AG04449 (cell line): Measurements from ENCODE around the gene PTPN2.

Experiments used
- CTCF ChIA-PET: fragments of 350-600 bp; formaldehyde crosslinking; extraction: SDS; loops from one replicate; lab custom pipeline; 2021; ENCODE audit warnings: antibody characterized with exemption; lab: Yijun Ruan, JAX
- POLR2A ChIA-PET: fragments of 400-600, 350-600 bp; formaldehyde crosslinking; extraction: SDS; loops from one replicate; lab custom pipeline; 2020; ENCODE audit warnings: antibody characterized with exemption, inconsistent platforms; lab: Yijun Ruan, JAX
- DNase-seq: peaks from one replicate; pipeline ENCODE4 v3.0.0-alpha.2; 2010; ENCODE audit warnings: low read depth, low spot score
- H3K4me3 ChIP-seq: 2 replicates; pipeline ENCODE4 v1.5.1; 2011; ENCODE audit warnings: low read depth, mild to moderate bottlenecking, control low read depth, low read length
- CTCF ChIP-seq: IDR thresholded peaks from one replicate; pipeline ENCODE4 v1.5.1; 2011; ENCODE audit warnings: mild to moderate bottlenecking, moderate library complexity, low read length, control low read depth, inconsistent platforms; ENCODE audit not compliant: insufficient read depth; ENCODE audit errors: missing control alignments

The PTPN2 gene

GRCh38 chr18:12928206-12928605 is 44.2 kb upstream of the PTPN2 start:
- TF ChIP-seq CTCF: no peak
- H3K4me3 ChIP-seq: no peak overlapping the region
- POLR2A ChIA-PET: no interaction called here
- DNase-seq: no peak
- CTCF ChIA-PET: interaction anchor here (1.3 to 1.9 kb wide), 4 partner anchors 17 to 203 kb away, joined by 3 to 18 read pairs (median 4); no protein-coding TSS in a partner anchor

GRCh38 chr18:12924616-12925015 is 40.6 kb upstream of the PTPN2 start:
- POLR2A ChIA-PET: no interaction called here

GRCh38 chr18:12922266-12922665 is 38.2 kb upstream of the PTPN2 start:
- CTCF ChIA-PET: interaction anchor here (1.1 to 3.5 kb wide), 7 partner anchors 11 to 195 kb away, joined by 3 to 29 read pairs (median 4); no protein-coding TSS in a partner anchor

More at GRCh38 chr18:12924616-12925015, 40.6 kb upstream of the PTPN2 start:
- no peak overlapping the region for H3K4me3 ChIP-seq
- no peak for DNase-seq
- CTCF ChIA-PET: interaction anchor here (0.6 to 4.1 kb wide), 6 partner anchors 10 to 180 kb away, joined by 3 to 22 read pairs (median 4); no protein-coding TSS in a partner anchor
- no peak for TF ChIP-seq CTCF

GRCh38 chr18:12921178-12921577 is 37.1 kb upstream of the PTPN2 start:
- DNase-seq: no peak
- no peak for TF ChIP-seq CTCF
- no peak overlapping the region for H3K4me3 ChIP-seq
- ChIA-PET POLR2A (no interaction called here), CTCF (interaction anchor here (0.9 to 3.5 kb wide), 4 partner anchors 14 to 196 kb away, joined by 3 to 29 read pairs (median 8); no protein-coding TSS in a partner anchor)

More at GRCh38 chr18:12922266-12922665, 38.2 kb upstream of the PTPN2 start:
- H3K4me3 ChIP-seq: no peak overlapping the region
- DNase-seq: no peak
- no peak for TF ChIP-seq CTCF
- POLR2A ChIA-PET: interaction anchor here (0.7 kb wide), 1 partner anchor 62 kb away, joined by 3 read pairs; no protein-coding TSS in a partner anchor

GRCh38 chr18:12911929-12912703 is 28.1 kb upstream of the PTPN2 start:
- no peak overlapping the region for H3K4me3 ChIP-seq
- ChIA-PET POLR2A (no interaction called here), CTCF (interaction anchor here (0.9 to 3.3 kb wide), 6 partner anchors 10 to 168 kb away, joined by 3 to 10 read pairs (median 3); no protein-coding TSS in a partner anchor)
- no peak for DNase-seq
- TF ChIP-seq CTCF: no peak
